CD14-positive monocyte (primary cell): Measurements from ENCODE around the gene CWH43. TPM values are rescaled to one million over a fixed set of nuclear protein-coding genes. Genes with fewer than 3 reads are reported as not detected.
"Not testable (repeated sequence)": the region's sequence is repeated elsewhere in the genome, so short reads cannot be mapped to it uniquely, and the experiment has no call there.

Experiments used
- DNase-seq, 3 donors: peaks; one replicate each; pipeline ENCODE4 v3.0.0-alpha.2; 2011 to 2022
- H2AFZ ChIP-seq: 2 replicates; pipeline ENCODE4 v1.6.0; 2012; ENCODE audit warnings: mild to moderate bottlenecking, low read depth, low read length, inconsistent platforms; ENCODE audit not compliant: insufficient read depth, poor library complexity, severe bottlenecking
- H3K27ac ChIP-seq, 2 donors: 1 replicate in 1 of 2; 2 replicates in 1 of 2; pipeline ENCODE4 v1.5.1; 2012 to 2013; ENCODE audit warnings: low read length in 2 of 2, control low read depth in 1 of 2, inconsistent platforms in 1 of 2, low read depth in 1 of 2, mild to moderate bottlenecking in 1 of 2
- H3K27me3 ChIP-seq, 2 donors: one replicate each; pipeline versions ENCODE4 v1.6.0 to v1.6.1; 2011 to 2013; ENCODE audit warnings: low read length in 2 of 2; ENCODE audit not compliant: control insufficient read depth in 2 of 2, insufficient read depth in 2 of 2
- H3K36me3 ChIP-seq, 2 donors: replicated peaks in 1 of 2; 1 replicate in 1 of 2; 2 replicates in 1 of 2; pipeline versions ENCODE4 v1.5.1 to v1.6.1; 2012 to 2013; ENCODE audit warnings: low read length in 2 of 2, control low read depth in 1 of 2, inconsistent platforms in 1 of 2, mild to moderate bottlenecking in 1 of 2; ENCODE audit not compliant: insufficient read depth in 2 of 2, control insufficient read depth in 1 of 2
- H3K4me1 ChIP-seq, 2 donors: 1 replicate in 1 of 2; 2 replicates in 1 of 2; pipeline versions ENCODE4 v1.5.1 to v1.6.1; 2012 to 2013; ENCODE audit warnings: low read length in 2 of 2, control low read depth in 1 of 2, inconsistent platforms in 1 of 2, mild to moderate bottlenecking in 1 of 2, moderate library complexity in 1 of 2; ENCODE audit not compliant: insufficient read depth in 2 of 2, control insufficient read depth in 1 of 2
- H3K4me2 ChIP-seq: replicated peaks from 2 replicates; pipeline ENCODE3; 2012; ENCODE audit warnings: low read length, moderate library complexity, mild to moderate bottlenecking; ENCODE audit not compliant: poor library complexity, severe bottlenecking; ENCODE audit errors: extremely low read depth
- H3K4me3 ChIP-seq, 3 experiments: fragments of 200-600 bp in 1 of 3; sonication (generic) in 1 of 3; replicated peaks in 1 of 3; 1 replicate in 2 of 3; 2 replicates in 1 of 3; pipeline ENCODE4 v1.5.1; 2011 to 2013; ENCODE audit warnings: low read length in 3 of 3, mild to moderate bottlenecking in 3 of 3, control low read depth in 2 of 3, low read depth in 2 of 3, inconsistent platforms in 1 of 3, moderate library complexity in 1 of 3
- H3K79me2 ChIP-seq: 2 replicates; pipeline ENCODE4 v1.6.0; 2012; ENCODE audit warnings: mild to moderate bottlenecking, control low read depth, inconsistent platforms, low read length, moderate library complexity; ENCODE audit not compliant: insufficient read depth
- H3K9ac ChIP-seq: 2 replicates; pipeline ENCODE4 v1.6.0; 2017; ENCODE audit warnings: low read length, mild to moderate bottlenecking; ENCODE audit not compliant: insufficient read depth, poor library complexity, severe bottlenecking
- H3K9me3 ChIP-seq, 2 donors: replicated peaks in 1 of 2; 1 replicate in 1 of 2; 2 replicates in 1 of 2; pipeline versions ENCODE4 v1.5.1 to v1.6.1; 2012 to 2013; ENCODE audit warnings: low read length in 2 of 2, control low read depth in 1 of 2; ENCODE audit not compliant: control insufficient read depth in 1 of 2, insufficient read depth in 1 of 2
- H4K20me1 ChIP-seq: 2 replicates; pipeline ENCODE4 v1.6.0; 2012; ENCODE audit warnings: mild to moderate bottlenecking, low read length, control low read depth, moderate library complexity; ENCODE audit not compliant: insufficient read depth
- H3K27ac Mint-ChIP-seq, 7 donors: one replicate each; pipeline ENCODE4 v1.8.0; 2020; ENCODE audit warnings: mild to moderate bottlenecking in 7 of 7, mixed read lengths in 7 of 7, moderate library complexity in 6 of 7, inconsistent platforms in 2 of 7
- H3K27me3 Mint-ChIP-seq, 3 donors: one replicate each; pipeline ENCODE4 v1.8.0; 2021 to 2022; ENCODE audit warnings: low read depth in 3 of 3, mild to moderate bottlenecking in 3 of 3, mixed read lengths in 3 of 3, moderate library complexity in 3 of 3, inconsistent platforms in 1 of 3
- H3K36me3 Mint-ChIP-seq, 2 donors: one replicate each; pipeline ENCODE4 v1.8.0; 2020; ENCODE audit warnings: mixed read lengths in 2 of 2, inconsistent platforms in 1 of 2, mild to moderate bottlenecking in 1 of 2
- H3K4me1 Mint-ChIP-seq: one replicate; pipeline ENCODE4 v1.8.0; 2020; ENCODE audit warnings: mild to moderate bottlenecking, mixed read lengths
- H3K4me3 Mint-ChIP-seq, 2 donors: one replicate each; pipeline ENCODE4 v1.8.0; 2020; ENCODE audit warnings: mild to moderate bottlenecking in 2 of 2, mixed read lengths in 2 of 2, moderate library complexity in 1 of 2
- H3K9me3 Mint-ChIP-seq, 7 donors: one replicate each; pipeline ENCODE4 v1.8.0; 2020 to 2022; ENCODE audit warnings: mixed read lengths in 7 of 7, mild to moderate bottlenecking in 6 of 7, moderate library complexity in 6 of 7, inconsistent platforms in 2 of 7
- WGBS: methylation state at CpG from one replicate; pipeline ENCODE4 v1.1.5; 2013; ENCODE audit warnings: missing lambda C conversion rate; ENCODE audit not compliant: insufficient coverage; 5-methylcytosine and 5-hydroxymethylcytosine counted together
- intact Hi-C, 2 donors: fragments of 100-400 bp; cut with micrococcal nuclease; formaldehyde crosslinking; loops; one replicate each; pipeline versions ENCODE4 v1.15.0 to v1.15.1; 2023
- polyA plus RNA-seq, 3 donors: library from polyadenylated mRNA; depleted of rRNA in 1 of 3; unstranded in 2 of 3; stranded (reverse) in 1 of 3; fragments of 300-500 nt in 2 of 3; fragments of >200 nt in 1 of 3; fragmentation: Illumina TruSeq in 2 of 3; gene quantifications; 1 replicate in 2 of 3; 2 replicates in 1 of 3; pipeline ENCODE4 v1.2.3, GENCODE V29; 2012 to 2021

The CWH43 gene
- polyA plus RNA-seq, 3 donors, result not detected

- H4K20me1 ChIP-seq, DNase-seq, H3K27ac ChIP-seq, H3K27me3 Mint-ChIP-seq, H3K4me2 ChIP-seq, H3K79me2 ChIP-seq, H3K4me1 Mint-ChIP-seq, H2AFZ ChIP-seq, H3K9ac ChIP-seq, H3K36me3 ChIP-seq, H3K4me1 ChIP-seq, H3K4me3 Mint-ChIP-seq, H3K27me3 ChIP-seq, H3K27ac Mint-ChIP-seq, H3K36me3 Mint-ChIP-seq: not testable (repeated sequence)
- intact Hi-C loops, result loop anchor here in 1 of 2 donors (1.0 to 10.0 kb wide), 2 partner anchors 18 to 52 kb away; no protein-coding TSS in a partner anchor
- WGBS, result 71% methylated on average over 7 of the region's 9 CpGs
- H3K9me3 Mint-ChIP-seq, result peaks cover 65 to 83% (median 77%) of the 10 kb centered on the region in 7 donors
- Histone ChIP-seq H3K4me3 (peak overlapping the region in 1 of 3 experiments; percentile 16), H3K9me3 (peaks cover 58 to 82% of the 10 kb centered on the region in 2 donors)
These were observed 116.3 kb downstream of the CWH43 start for GRCh38 chr4:49102344-49102898.

- not testable (repeated sequence) for H3K27ac Mint-ChIP-seq, H3K4me3 ChIP-seq, H3K4me2 ChIP-seq, H3K9ac ChIP-seq, H3K79me2 ChIP-seq, H3K4me1 Mint-ChIP-seq, H3K36me3 Mint-ChIP-seq, H3K36me3 ChIP-seq, H3K4me1 ChIP-seq, H3K27ac ChIP-seq, H2AFZ ChIP-seq, H3K4me3 Mint-ChIP-seq, H3K27me3 Mint-ChIP-seq, DNase-seq, H4K20me1 ChIP-seq, H3K27me3 ChIP-seq
- 56% methylated on average over 10 of the region's 14 CpGs for WGBS
- peaks cover 64 to 83% (median 77%) of the 10 kb centered on the region in 7 donors for H3K9me3 Mint-ChIP-seq
- intact Hi-C loops, result loop anchor here in 1 of 2 donors (10.0 kb wide), 1 partner anchor 51 kb away; no protein-coding TSS in a partner anchor
- H3K9me3 ChIP-seq, result peaks cover 54 to 82% of the 10 kb centered on the region in 2 donors
These were observed 117.5 kb downstream of the CWH43 start for GRCh38 chr4:49103436-49104136.

GRCh38 chr4:49104231-49104930, 118.3 kb downstream of the CWH43 start:
- not testable (repeated sequence) for H3K36me3 Mint-ChIP-seq, DNase-seq, H2AFZ ChIP-seq, H3K36me3 ChIP-seq, H3K27ac ChIP-seq, H4K20me1 ChIP-seq, H3K79me2 ChIP-seq, H3K27me3 ChIP-seq, H3K4me1 ChIP-seq, H3K9ac ChIP-seq, H3K4me3 Mint-ChIP-seq, H3K4me2 ChIP-seq, H3K4me1 Mint-ChIP-seq, H3K27ac Mint-ChIP-seq, H3K27me3 Mint-ChIP-seq
- Histone ChIP-seq H3K9me3 (peaks cover 46 to 76% of the 10 kb centered on the region in 2 donors), H3K4me3 (peak overlapping the region in 1 of 3 experiments; percentile 16)
- H3K9me3 Mint-ChIP-seq, result peaks cover 60 to 77% (median 71%) of the 10 kb centered on the region in 7 donors
- 68% methylated on average over 14 of the region's 17 CpGs for WGBS
- intact Hi-C loops, result loop anchor here in 1 of 2 donors (10.0 kb wide), 1 partner anchor 50 kb away; no protein-coding TSS in a partner anchor

- peaks cover 58 to 77% (median 70%) of the 10 kb centered on the region in 7 donors for H3K9me3 Mint-ChIP-seq
- not testable (repeated sequence) for H3K4me3 ChIP-seq, H3K27me3 ChIP-seq, H3K36me3 ChIP-seq, H3K36me3 Mint-ChIP-seq, H3K27me3 Mint-ChIP-seq, DNase-seq, H2AFZ ChIP-seq, H3K27ac ChIP-seq, H3K4me3 Mint-ChIP-seq, H3K4me2 ChIP-seq, H3K9ac ChIP-seq, H3K27ac Mint-ChIP-seq, H4K20me1 ChIP-seq, H3K79me2 ChIP-seq, H3K4me1 ChIP-seq, H3K4me1 Mint-ChIP-seq
- WGBS, result 80% methylated on average over 11 of the region's 11 CpGs
- intact Hi-C loops, result loop anchor here in 1 of 2 donors (10.0 kb wide), 1 partner anchor 49 kb away; no protein-coding TSS in a partner anchor
- H3K9me3 ChIP-seq, result peaks cover 44 to 76% of the 10 kb centered on the region in 2 donors
These were observed 119.3 kb downstream of the CWH43 start for GRCh38 chr4:49105248-49105904.
